Measurements from ENCODE around the gene CXCL1.

Gene CXCL1

GRCh38 chr4:73869130-73870055, at the start of gene CXCL1:
TSS of gene CXCL1 (plus strand) at chr4:73869393. CDS start at chr4:73869471, 78 bp downstream.
- no peak for DNase-seq

GRCh38 chr4:73821325-73821724, 47.9 kb upstream of the CXCL1 start:
- no peak for DNase-seq

- no peak for DNase-seq
Observed at GRCh38 chr4:73822389-73822788, 46.8 kb upstream of the CXCL1 start.

- DNase-seq = no peak
Observed at GRCh38 chr4:73822812-73823504, 46.2 kb upstream of the CXCL1 start.

- no peak for DNase-seq
Observed at GRCh38 chr4:73823760-73824159, 45.4 kb upstream of the CXCL1 start.

GRCh38 chr4:73828956-73829355, 40.2 kb upstream of the CXCL1 start:
- no peak for DNase-seq

- no peak for DNase-seq
Observed at GRCh38 chr4:73831569-73831968, 37.6 kb upstream of the CXCL1 start.

- DNase-seq = no peak
Observed at GRCh38 chr4:73832651-73833237, 36.4 kb upstream of the CXCL1 start.

- DNase-seq = no peak
Observed at GRCh38 chr4:73836373-73837279, 32.6 kb upstream of the CXCL1 start, which contains the start of gene CXCL6. TSS of gene CXCL6 (plus strand) at chr4:73836678. CDS start at chr4:73836751, 73 bp downstream.

GRCh38 chr4:73839071-73839470, 30.1 kb upstream of the CXCL1 start:
- DNase-seq = no peak

- DNase-seq = no peak
Observed at GRCh38 chr4:73839715-73840114, 29.5 kb upstream of the CXCL1 start.

GRCh38 chr4:73841243-73841925, 27.8 kb upstream of the CXCL1 start:
- no peak for DNase-seq

- no peak for DNase-seq
Observed at GRCh38 chr4:73842696-73843095, 26.5 kb upstream of the CXCL1 start.

- DNase-seq = no peak
Observed at GRCh38 chr4:73843369-73843768, 25.8 kb upstream of the CXCL1 start.

- no peak for DNase-seq
Observed at GRCh38 chr4:73844345-73844744, 24.8 kb upstream of the CXCL1 start.

GRCh38 chr4:73844806-73845205, 24.4 kb upstream of the CXCL1 start:
- DNase-seq = no peak

GRCh38 chr4:73847526-73848182, 21.5 kb upstream of the CXCL1 start:
- DNase-seq = no peak

GRCh38 chr4:73848183-73848777, 20.9 kb upstream of the CXCL1 start:
- no peak for DNase-seq

GRCh38 chr4:73850261-73850970, 18.8 kb upstream of the CXCL1 start:
- no peak for DNase-seq

- no peak for DNase-seq
Observed at GRCh38 chr4:73851293-73851692, 17.9 kb upstream of the CXCL1 start.
